Ovary (tissue), 3 donors: ENCODE measurements around the gene GABBR2.

Source experiments
- POLR2A ChIP-seq: fragments of 450-650 bp; IDR thresholded peaks from one replicate; pipeline ENCODE4 v1.6.1; 2017; ENCODE audit warnings: antibody characterized with exemption, mild to moderate bottlenecking, moderate library complexity
- TF ChIP-seq, protein P1 (sequence below), 3 donors: fragments of 450-650 bp in 2 of 3; fragments of 200-600 bp in 1 of 3; IDR thresholded peaks; one replicate each; pipeline versions ENCODE4 v1.5.1 to v1.8.0; 2016 to 2022; ENCODE audit warnings: antibody characterized with exemption in 3 of 3, mild to moderate bottlenecking in 1 of 3
- donor health status: DM: no; HTN: no; CAD: no.

DNA sequence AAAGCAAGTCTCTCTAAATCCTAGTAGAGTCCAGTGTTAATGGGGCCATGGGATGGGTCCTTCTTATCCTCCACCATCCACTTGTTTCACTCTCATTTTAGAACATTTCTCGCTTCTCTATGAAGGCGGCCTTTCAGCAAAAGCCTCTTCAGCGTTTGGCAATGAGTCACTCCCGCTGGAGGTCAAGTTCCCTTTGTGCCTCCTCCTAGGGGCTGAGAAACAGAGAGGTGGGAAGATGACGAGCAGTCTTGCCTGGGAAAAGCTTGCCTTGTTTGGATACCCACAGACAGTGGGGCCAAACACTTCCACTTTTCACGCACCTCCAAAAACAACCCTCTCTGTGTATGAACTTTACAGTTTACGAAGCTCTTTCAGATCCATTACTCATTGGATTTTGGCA is 168.8 kb downstream of the GABBR2 start:
- TF ChIP-seq, protein P1, sequence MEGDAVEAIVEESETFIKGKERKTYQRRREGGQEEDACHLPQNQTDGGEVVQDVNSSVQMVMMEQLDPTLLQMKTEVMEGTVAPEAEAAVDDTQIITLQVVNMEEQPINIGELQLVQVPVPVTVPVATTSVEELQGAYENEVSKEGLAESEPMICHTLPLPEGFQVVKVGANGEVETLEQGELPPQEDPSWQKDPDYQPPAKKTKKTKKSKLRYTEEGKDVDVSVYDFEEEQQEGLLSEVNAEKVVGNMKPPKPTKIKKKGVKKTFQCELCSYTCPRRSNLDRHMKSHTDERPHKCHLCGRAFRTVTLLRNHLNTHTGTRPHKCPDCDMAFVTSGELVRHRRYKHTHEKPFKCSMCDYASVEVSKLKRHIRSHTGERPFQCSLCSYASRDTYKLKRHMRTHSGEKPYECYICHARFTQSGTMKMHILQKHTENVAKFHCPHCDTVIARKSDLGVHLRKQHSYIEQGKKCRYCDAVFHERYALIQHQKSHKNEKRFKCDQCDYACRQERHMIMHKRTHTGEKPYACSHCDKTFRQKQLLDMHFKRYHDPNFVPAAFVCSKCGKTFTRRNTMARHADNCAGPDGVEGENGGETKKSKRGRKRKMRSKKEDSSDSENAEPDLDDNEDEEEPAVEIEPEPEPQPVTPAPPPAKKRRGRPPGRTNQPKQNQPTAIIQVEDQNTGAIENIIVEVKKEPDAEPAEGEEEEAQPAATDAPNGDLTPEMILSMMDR (IDR thresholded peaks at IDR 0.05) = no peak
- TF ChIP-seq POLR2A = no peak
